Vagina (tissue), 2 donors: ENCODE data around the gene HAGHL.

Experiments used
- CTCF ChIP-seq, 3 experiments: fragments of 450-650 bp in 2 of 3; fragments of 200-600 bp in 1 of 3; sonication (generic) in 1 of 3; IDR thresholded peaks; one replicate each; pipeline ENCODE4 v1.5.1; 2017 to 2019; ENCODE audit warnings: antibody characterized with exemption in 3 of 3, mild to moderate bottlenecking in 2 of 3, moderate library complexity in 2 of 3
- POLR2A ChIP-seq, 2 donors: fragments of 450-650 bp; IDR thresholded peaks; one replicate each; pipeline ENCODE4 v1.6.1; 2017; ENCODE audit warnings: antibody characterized with exemption in 2 of 2, mild to moderate bottlenecking in 2 of 2, moderate library complexity in 2 of 2
- POLR2AphosphoS5 ChIP-seq, 2 donors: sonication (generic); formaldehyde crosslinking; IDR thresholded peaks; one replicate each; pipeline ENCODE4 v1.9.0; 2017; ENCODE audit warnings: antibody characterized with exemption in 2 of 2, mild to moderate bottlenecking in 2 of 2, low read depth in 1 of 2; ENCODE audit not compliant: insufficient read depth in 1 of 2

- TF ChIP-seq CTCF (IDR thresholded peaks at IDR 0.05): no peak
- no peak for TF ChIP-seq POLR2A (IDR thresholded peaks at IDR 0.05)
- TF ChIP-seq POLR2AphosphoS5 (IDR thresholded peaks at IDR 0.05; ENCODE audit: insufficient read depth in 1 of 2, low read depth in 1 of 2): no peak
Observed at GRCh38 chr16:728131-728889, 1.4 kb downstream of the HAGHL start.
